Skin of body (tissue), 2 donors: ENCODE results near the gene RWDD1. TPM values are rescaled to one million over a fixed set of nuclear protein-coding genes. Genes with fewer than 3 reads are reported as not detected.
A peak's percentile ranks its signal among the peaks of the same experiment; 100 is the strongest.

Experiments used
- DNase-seq: peaks from one replicate; lab custom pipeline; 2025; lab: John Stamatoyannopoulos, UW
- total RNA-seq: library from RNA; depleted of rRNA; stranded (reverse); fragments of >200 nt; gene quantifications from one replicate; pipeline ENCODE4 v1.2.3, GENCODE V29; 2014

The RWDD1 gene
- 20.5 TPM for total RNA-seq

- peak; percentile 98 for DNase-seq
Measured at GRCh38 chr6:116570856-116571682, at the start of gene RWDD1. RWDD1 (plus strand) TSS chr6:116571504; CDS start chr6:116571583, 79 bp downstream.

- no peak for DNase-seq
Measured at GRCh38 chr6:116522896-116523295, 48.4 kb upstream of the RWDD1 start.

GRCh38 chr6:116524236-116524635 lies 47.1 kb upstream of the RWDD1 start:
- no peak for DNase-seq

GRCh38 chr6:116528133-116528532 lies 43.2 kb upstream of the RWDD1 start:
- DNase-seq = no peak

- no peak for DNase-seq
Measured at GRCh38 chr6:116528780-116529179, 42.5 kb upstream of the RWDD1 start.

- DNase-seq = no peak
Measured at GRCh38 chr6:116529466-116530290, 41.6 kb upstream of the RWDD1 start.

- DNase-seq = no peak
Measured at GRCh38 chr6:116530436-116530835, 40.9 kb upstream of the RWDD1 start.

GRCh38 chr6:116531675-116532570 lies 39.4 kb upstream of the RWDD1 start:
- peak; percentile 32 for DNase-seq

GRCh38 chr6:116533233-116533957 lies 37.9 kb upstream of the RWDD1 start:
- DNase-seq = no peak

- DNase-seq = no peak
Measured at GRCh38 chr6:116535109-116535508, 36.2 kb upstream of the RWDD1 start.

GRCh38 chr6:116536216-116536621 lies 35.1 kb upstream of the RWDD1 start:
- DNase-seq = peak; percentile 54

- no peak for DNase-seq
Measured at GRCh38 chr6:116542426-116542825, 28.9 kb upstream of the RWDD1 start.

GRCh38 chr6:116543149-116543548 lies 28.2 kb upstream of the RWDD1 start:
- no peak for DNase-seq

GRCh38 chr6:116545651-116546050 lies 25.7 kb upstream of the RWDD1 start, which contains the start of gene TRAPPC3L:
TRAPPC3L (minus strand) TSS chr6:116545684; CDS start chr6:116545514, 170 bp downstream.
- peak; percentile 12 for DNase-seq

- no peak for DNase-seq
Measured at GRCh38 chr6:116547358-116547757, 23.9 kb upstream of the RWDD1 start.

GRCh38 chr6:116550796-116551195 lies 20.5 kb upstream of the RWDD1 start:
- DNase-seq = no peak

GRCh38 chr6:116553451-116553850 lies 17.9 kb upstream of the RWDD1 start, which contains the start of gene CALHM4:
CALHM4 (plus strand) TSS chr6:116553751; CDS start chr6:116553794, 43 bp downstream.
- DNase-seq = no peak

- no peak for DNase-seq
Measured at GRCh38 chr6:116556065-116556464, 15.2 kb upstream of the RWDD1 start.

- no peak for DNase-seq
Measured at GRCh38 chr6:116556814-116557415, 14.4 kb upstream of the RWDD1 start.

GRCh38 chr6:116557893-116558292 lies 13.4 kb upstream of the RWDD1 start:
- DNase-seq = peak; percentile 7
